ENCODE data around the gene HLA-DQB2. TPM values are rescaled to one million over a fixed set of nuclear protein-coding genes. Genes with fewer than 3 reads are reported as not detected.

Gene HLA-DQB2
- total RNA-seq, 1 experiment from 2014 or later: 0.42 TPM

DNA sequence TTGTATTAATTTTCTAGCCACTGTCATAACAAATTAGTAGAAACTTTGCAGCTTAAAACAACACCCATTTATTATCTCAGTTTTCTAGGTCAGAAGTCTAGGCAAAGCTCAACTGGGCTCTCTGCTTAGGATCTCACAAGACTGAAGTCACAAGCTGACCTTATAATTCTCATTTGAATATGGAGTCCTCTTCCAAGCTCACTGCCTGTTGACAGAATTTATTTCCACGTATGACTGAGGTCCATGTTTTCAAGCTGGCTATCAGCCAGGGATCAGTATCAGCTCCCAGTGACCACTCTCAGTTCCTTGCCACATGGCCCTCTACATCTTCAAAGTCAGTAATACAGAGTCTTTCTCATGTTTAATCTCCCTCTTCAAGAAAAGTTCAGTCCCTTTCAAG, 11.7 kb upstream of the HLA-DQB2 start:
- DNase-seq (ENCODE audit: low spot score) (no peak), ATAC-seq (no peak)
- no peaks in the 10 kb centered on the region for H3K4me1 Mint-ChIP-seq
- TF ChIP-seq ZNF396 (CRISPR knock-in tag; IDR thresholded peaks at IDR 0.05; ENCODE audit: borderline replicate concordance) (no peak), ZBTB43 (CRISPR knock-in tag; IDR thresholded peaks at IDR 0.05) (no peak), SMAD4 (CRISPR knock-in tag; IDR thresholded peaks at IDR 0.05) (no peak), STAT6 (CRISPR knock-in tag; conservative IDR thresholded peaks at IDR 0.05; ENCODE audit: low read depth) (no peak), NFYB (CRISPR knock-in tag; conservative IDR thresholded peaks at IDR 0.05; ENCODE audit: low read depth) (no peak), CBFB (CRISPR knock-in tag; IDR thresholded peaks at IDR 0.05; ENCODE audit: low read depth) (no peak), E2F1 (CRISPR knock-in tag; IDR thresholded peaks at IDR 0.05) (no peak), AR (CRISPR knock-in tag; IDR thresholded peaks at IDR 0.05) (no peak)
- no peak overlapping the region for H3K4me3 Mint-ChIP-seq
- ChIA-PET POLR2A (no interaction called here), CTCF (no interaction called here)
- H3K9me3 Mint-ChIP-seq: peaks cover 33% of the 10 kb centered on the region
- H3K27ac Mint-ChIP-seq: no peak overlapping the region
- no peaks in the 10 kb centered on the region; the same call in 1 of the 2 replicates for H3K36me3 Mint-ChIP-seq
- H3K27me3 Mint-ChIP-seq (ENCODE audit: low read depth): peaks cover 7% of the 10 kb centered on the region; the same call in 1 of the 2 replicates

- Mint-ChIP-seq H3K36me3 (no peaks in the 10 kb centered on the region; the same call in 1 of the 2 replicates), H3K27ac (no peak overlapping the region), H3K27me3 (ENCODE audit: low read depth) (peaks cover 10% of the 10 kb centered on the region; the same call in 1 of the 2 replicates), H3K4me1 (no peaks in the 10 kb centered on the region), H3K4me3 (no peak overlapping the region), H3K9me3 (peaks cover 26% of the 10 kb centered on the region)
- TF ChIP-seq EMX1 (CRISPR knock-in tag; IDR thresholded peaks at IDR 0.05): no peak
- TF ChIP-seq PREB (CRISPR knock-in tag; IDR thresholded peaks at IDR 0.05; ENCODE audit: borderline replicate concordance): no peak
- no peak for TF ChIP-seq ZNF317 (CRISPR knock-in tag; IDR thresholded peaks at IDR 0.05; ENCODE audit: borderline replicate concordance, low read depth)
- no peak for TF ChIP-seq CBFB (CRISPR knock-in tag; IDR thresholded peaks at IDR 0.05; ENCODE audit: low read depth)
- TF ChIP-seq MXD4 (CRISPR knock-in tag; IDR thresholded peaks at IDR 0.05; ENCODE audit: borderline replicate concordance): no peak
- no peak for TF ChIP-seq JAZF1 (CRISPR knock-in tag; IDR thresholded peaks at IDR 0.05)
- TF ChIP-seq MYBL2 (CRISPR knock-in tag; IDR thresholded peaks at IDR 0.05): no peak
- TF ChIP-seq TEAD4 (CRISPR knock-in tag; IDR thresholded peaks at IDR 0.05): no peak
- no peak for TF ChIP-seq TEAD1 (CRISPR knock-in tag; IDR thresholded peaks at IDR 0.05)
- TF ChIP-seq ZNF532 (CRISPR knock-in tag; IDR thresholded peaks at IDR 0.05; ENCODE audit: borderline replicate concordance): no peak
- TF ChIP-seq, protein P1, sequence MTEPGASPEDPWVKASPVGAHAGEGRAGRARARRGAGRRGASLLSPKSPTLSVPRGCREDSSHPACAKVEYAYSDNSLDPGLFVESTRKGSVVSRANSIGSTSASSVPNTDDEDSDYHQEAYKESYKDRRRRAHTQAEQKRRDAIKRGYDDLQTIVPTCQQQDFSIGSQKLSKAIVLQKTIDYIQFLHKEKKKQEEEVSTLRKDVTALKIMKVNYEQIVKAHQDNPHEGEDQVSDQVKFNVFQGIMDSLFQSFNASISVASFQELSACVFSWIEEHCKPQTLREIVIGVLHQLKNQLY (CRISPR knock-in tag; IDR thresholded peaks at IDR 0.05): no peak
- DNase-seq (ENCODE audit: low spot score) (no peak), ATAC-seq (no peak)
- ChIA-PET CTCF (no interaction called here), POLR2A (no interaction called here)
Observed at GRCh38 chr6:32774426-32774825, 11.1 kb upstream of the HLA-DQB2 start.
